ENCODE measurements around the gene UBR4. TPM values are rescaled to one million over a fixed set of nuclear protein-coding genes. Genes with fewer than 3 reads are reported as not detected.

The UBR4 gene
- total RNA-seq, 4 donors from 2014 or later = 140 to 418 (median 223) TPM

DNA sequence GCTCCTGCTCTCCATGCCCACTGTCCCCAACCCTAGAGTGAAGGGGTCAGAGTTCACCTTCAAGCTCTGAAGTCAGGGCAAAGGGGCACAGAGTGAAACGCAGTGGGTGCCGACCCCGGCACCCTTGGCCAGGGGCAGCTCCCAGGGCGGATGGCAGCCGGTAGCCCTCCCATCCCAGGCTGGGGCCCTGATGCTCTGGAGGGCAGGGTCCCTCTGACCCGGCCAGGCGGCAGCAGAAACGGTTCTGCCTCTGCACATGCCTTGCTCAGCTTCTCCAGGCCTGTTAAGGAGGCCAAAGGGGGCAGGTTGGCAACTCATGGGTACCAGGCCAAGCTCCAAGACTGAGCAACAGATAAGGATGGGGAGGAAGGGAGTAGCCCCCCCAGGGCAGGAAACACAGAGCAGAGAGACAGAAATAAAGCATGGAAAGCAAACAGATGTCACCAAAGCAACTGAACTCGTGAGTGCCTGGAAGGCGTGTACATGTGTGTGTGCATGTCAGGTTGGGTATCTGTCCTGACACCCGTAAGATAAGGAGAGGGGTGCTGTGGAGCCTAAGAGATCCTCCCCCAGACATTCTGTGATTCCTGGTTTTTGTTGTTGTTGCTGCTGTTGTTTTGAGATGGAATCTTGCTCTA, 141.3 kb downstream of the UBR4 start:
- TF ChIP-seq EP300 (IDR thresholded peaks at IDR 0.05; ENCODE audit: low read depth) (no peak), POLR2A (IDR thresholded peaks at IDR 0.05) (no peak), POLR2AphosphoS5 (IDR thresholded peaks at IDR 0.05) (no peak)
- TF ChIP-seq, protein P1, sequence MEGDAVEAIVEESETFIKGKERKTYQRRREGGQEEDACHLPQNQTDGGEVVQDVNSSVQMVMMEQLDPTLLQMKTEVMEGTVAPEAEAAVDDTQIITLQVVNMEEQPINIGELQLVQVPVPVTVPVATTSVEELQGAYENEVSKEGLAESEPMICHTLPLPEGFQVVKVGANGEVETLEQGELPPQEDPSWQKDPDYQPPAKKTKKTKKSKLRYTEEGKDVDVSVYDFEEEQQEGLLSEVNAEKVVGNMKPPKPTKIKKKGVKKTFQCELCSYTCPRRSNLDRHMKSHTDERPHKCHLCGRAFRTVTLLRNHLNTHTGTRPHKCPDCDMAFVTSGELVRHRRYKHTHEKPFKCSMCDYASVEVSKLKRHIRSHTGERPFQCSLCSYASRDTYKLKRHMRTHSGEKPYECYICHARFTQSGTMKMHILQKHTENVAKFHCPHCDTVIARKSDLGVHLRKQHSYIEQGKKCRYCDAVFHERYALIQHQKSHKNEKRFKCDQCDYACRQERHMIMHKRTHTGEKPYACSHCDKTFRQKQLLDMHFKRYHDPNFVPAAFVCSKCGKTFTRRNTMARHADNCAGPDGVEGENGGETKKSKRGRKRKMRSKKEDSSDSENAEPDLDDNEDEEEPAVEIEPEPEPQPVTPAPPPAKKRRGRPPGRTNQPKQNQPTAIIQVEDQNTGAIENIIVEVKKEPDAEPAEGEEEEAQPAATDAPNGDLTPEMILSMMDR (IDR thresholded peaks at IDR 0.05) = no peak
- WGBS, 2 donors (ENCODE audit: low coverage in 1 of 2) = 20 to 58% methylated on average over 2 to 7 of the region's 11 CpGs
- no peaks in the 10 kb centered on the region for H3K27me3 ChIP-seq
- in situ Hi-C loops (cut with MboI; ENCODE audit: low pct_ligation_motif_present in 1 of 4, low pct_unique_long_range_greater_than_20kb in 1 of 4, low sequenced_read_pairs in 3 of 4) (no loop called here), intact Hi-C loops (cut with DNase I; ENCODE audit: low total_unique reads) (no loop called here)
- no peaks in the 10 kb centered on the region for H3K9me3 ChIP-seq
- peaks cover 11 to 65% (median 50%) of the 10 kb centered on the region in 4 donors for H3K4me1 ChIP-seq
- peaks cover 0 to 5% (median 2%) of the 10 kb centered on the region in 4 donors for H3K36me3 ChIP-seq
- H3K4me3 ChIP-seq = no peak overlapping the region
- no peak for DNase-seq
- H3K27ac ChIP-seq = no peak overlapping the region

DNA sequence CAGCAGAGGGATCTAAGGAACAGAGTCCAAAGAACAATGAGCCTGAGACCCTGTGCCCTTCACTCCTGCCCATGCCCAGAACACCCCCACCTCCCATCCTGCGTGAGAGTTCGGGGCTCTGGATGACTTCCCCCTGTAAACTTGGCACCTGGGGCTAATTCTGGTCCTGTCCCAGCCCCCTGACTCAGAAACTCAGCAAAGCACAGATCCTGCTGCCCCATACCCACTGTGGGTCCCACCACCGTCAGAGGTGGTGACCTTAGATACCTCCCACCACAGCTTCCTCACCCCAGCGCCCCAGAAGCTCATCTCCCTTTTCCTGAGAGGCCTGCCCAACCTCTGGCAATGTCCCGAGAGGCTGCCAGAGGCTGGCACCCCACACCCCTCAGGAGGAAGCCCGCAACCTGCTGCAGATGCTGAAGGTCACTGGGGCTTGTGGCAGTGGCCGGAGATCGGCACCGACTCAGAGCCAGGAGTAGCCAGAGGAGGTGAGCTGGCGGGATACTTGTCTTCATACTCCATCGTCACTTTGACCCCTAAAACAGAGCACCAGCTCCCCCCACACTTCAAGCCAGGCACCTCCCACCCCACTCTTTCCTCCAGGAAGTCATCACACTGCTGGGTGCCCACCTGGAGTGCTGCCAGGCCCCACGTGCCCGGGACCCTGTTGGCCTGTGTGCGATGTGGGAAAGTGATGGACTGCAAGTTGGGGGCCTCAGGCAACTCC, 142.0 kb downstream of the UBR4 start:
- in situ Hi-C loops (cut with MboI; ENCODE audit: low pct_ligation_motif_present in 1 of 4, low pct_unique_long_range_greater_than_20kb in 1 of 4, low sequenced_read_pairs in 3 of 4) = no loop called here
- no peak for DNase-seq
- TF ChIP-seq POLR2A (IDR thresholded peaks at IDR 0.05) (no peak), POLR2AphosphoS5 (IDR thresholded peaks at IDR 0.05) (no peak), EP300 (IDR thresholded peaks at IDR 0.05; ENCODE audit: low read depth) (no peak)
- TF ChIP-seq, protein P1 (IDR thresholded peaks at IDR 0.05) = no peak
- no peaks in the 10 kb centered on the region for H3K9me3 ChIP-seq
- H3K27me3 ChIP-seq = no peaks in the 10 kb centered on the region
- no peak overlapping the region for H3K27ac ChIP-seq
- no peak overlapping the region for H3K4me3 ChIP-seq
- intact Hi-C loops (cut with DNase I; ENCODE audit: low total_unique reads) = no loop called here
- 47 to 69% methylated on average over 4 to 13 of the region's 14 CpGs for WGBS, 2 donors (ENCODE audit: low coverage in 1 of 2)
- H3K4me1 ChIP-seq = peaks cover 11 to 63% (median 45%) of the 10 kb centered on the region in 4 donors
- no peaks in the 10 kb centered on the region for H3K36me3 ChIP-seq

- Histone ChIP-seq H3K4me3 (no peak overlapping the region), H3K27ac (peak overlapping the region in 1 of 4 donors; percentile 49), H3K9me3 (no peaks in the 10 kb centered on the region), H3K27me3 (no peaks in the 10 kb centered on the region), H3K4me1 (peaks cover 5 to 56% (median 38%) of the 10 kb centered on the region in 4 donors), H3K36me3 (no peaks in the 10 kb centered on the region)
- TF ChIP-seq EP300 (IDR thresholded peaks at IDR 0.05; ENCODE audit: low read depth) = no peak
- TF ChIP-seq POLR2AphosphoS5 (IDR thresholded peaks at IDR 0.05) = no peak
- TF ChIP-seq POLR2A (IDR thresholded peaks at IDR 0.05) = no peak
- TF ChIP-seq, protein P1 (IDR thresholded peaks at IDR 0.05) = no peak
- DNase-seq = peak; percentile 29
- WGBS, 2 donors (ENCODE audit: low coverage in 1 of 2) = 33% methylated on average over 13 of the region's 17 CpGs; no CpG with 5 or more reads in 1 of the 2 donors
- in situ Hi-C loops (cut with MboI; ENCODE audit: low pct_ligation_motif_present in 1 of 4, low pct_unique_long_range_greater_than_20kb in 1 of 4, low sequenced_read_pairs in 3 of 4) (no loop called here), intact Hi-C loops (cut with DNase I; ENCODE audit: low total_unique reads) (no loop called here)
Observed at GRCh38 chr1:19067182-19067911, 142.7 kb downstream of the UBR4 start.

GRCh38 chr1:19066874-19067181, 143.2 kb downstream of the UBR4 start:
- no peak for DNase-seq
- in situ Hi-C loops (cut with MboI; ENCODE audit: low pct_ligation_motif_present in 1 of 4, low pct_unique_long_range_greater_than_20kb in 1 of 4, low sequenced_read_pairs in 3 of 4) = no loop called here
- H3K9me3 ChIP-seq = no peaks in the 10 kb centered on the region
- no peaks in the 10 kb centered on the region for H3K36me3 ChIP-seq
- peak overlapping the region in 2 of 4 donors; percentile 12 to 49 for H3K27ac ChIP-seq
- H3K4me1 ChIP-seq = peaks cover 5 to 51% (median 33%) of the 10 kb centered on the region in 4 donors
- no peak overlapping the region for H3K4me3 ChIP-seq
- no peak for TF ChIP-seq POLR2A (IDR thresholded peaks at IDR 0.05)
- TF ChIP-seq POLR2AphosphoS5 (IDR thresholded peaks at IDR 0.05) = no peak
- TF ChIP-seq, protein P1 (IDR thresholded peaks at IDR 0.05) = no peak
- TF ChIP-seq EP300 (IDR thresholded peaks at IDR 0.05; ENCODE audit: low read depth) = no peak
- no peaks in the 10 kb centered on the region for H3K27me3 ChIP-seq
- intact Hi-C loops (cut with DNase I; ENCODE audit: low total_unique reads) = no loop called here
- WGBS, 2 donors (ENCODE audit: low coverage in 1 of 2) = 61% methylated on average over 10 of the region's 10 CpGs; no CpG with 5 or more reads in 1 of the 2 donors

Measured in transverse colon (tissue), 4 donors.